Skin of body (tissue), 2 donors: Measurements from ENCODE around the gene ASIC3. TPM values are rescaled to one million over a fixed set of nuclear protein-coding genes. Genes with fewer than 3 reads are reported as not detected.

ENCODE experiments used
- DNase-seq: peaks from one replicate; lab custom pipeline; 2025; lab: John Stamatoyannopoulos, UW
- total RNA-seq: library from RNA; depleted of rRNA; stranded (reverse); fragments of >200 nt; gene quantifications from one replicate; pipeline ENCODE4 v1.2.3, GENCODE V29; 2014

Gene ASIC3
- total RNA-seq, 1 donor from 2014 or later, result 0.39 TPM

DNA sequence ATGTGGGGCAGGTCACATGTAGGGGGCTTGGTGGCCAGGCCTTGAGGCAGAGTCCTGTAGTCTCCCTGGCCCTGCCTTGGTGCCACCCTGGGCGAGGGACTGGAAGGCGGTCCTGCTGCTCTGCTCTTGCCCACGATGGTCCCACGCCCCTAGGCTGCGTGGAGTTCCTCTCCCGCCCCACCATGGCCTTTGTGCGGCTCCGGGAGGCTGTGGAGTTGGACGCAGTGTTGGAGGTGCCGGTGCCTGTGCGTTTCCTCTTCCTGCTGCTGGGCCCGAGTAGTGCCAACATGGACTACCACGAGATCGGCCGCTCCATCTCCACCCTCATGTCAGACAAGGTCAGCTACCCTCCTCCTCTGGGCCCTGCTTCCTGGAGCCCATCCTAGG, 22.2 kb downstream of the ASIC3 start:
- no peak for DNase-seq

DNA sequence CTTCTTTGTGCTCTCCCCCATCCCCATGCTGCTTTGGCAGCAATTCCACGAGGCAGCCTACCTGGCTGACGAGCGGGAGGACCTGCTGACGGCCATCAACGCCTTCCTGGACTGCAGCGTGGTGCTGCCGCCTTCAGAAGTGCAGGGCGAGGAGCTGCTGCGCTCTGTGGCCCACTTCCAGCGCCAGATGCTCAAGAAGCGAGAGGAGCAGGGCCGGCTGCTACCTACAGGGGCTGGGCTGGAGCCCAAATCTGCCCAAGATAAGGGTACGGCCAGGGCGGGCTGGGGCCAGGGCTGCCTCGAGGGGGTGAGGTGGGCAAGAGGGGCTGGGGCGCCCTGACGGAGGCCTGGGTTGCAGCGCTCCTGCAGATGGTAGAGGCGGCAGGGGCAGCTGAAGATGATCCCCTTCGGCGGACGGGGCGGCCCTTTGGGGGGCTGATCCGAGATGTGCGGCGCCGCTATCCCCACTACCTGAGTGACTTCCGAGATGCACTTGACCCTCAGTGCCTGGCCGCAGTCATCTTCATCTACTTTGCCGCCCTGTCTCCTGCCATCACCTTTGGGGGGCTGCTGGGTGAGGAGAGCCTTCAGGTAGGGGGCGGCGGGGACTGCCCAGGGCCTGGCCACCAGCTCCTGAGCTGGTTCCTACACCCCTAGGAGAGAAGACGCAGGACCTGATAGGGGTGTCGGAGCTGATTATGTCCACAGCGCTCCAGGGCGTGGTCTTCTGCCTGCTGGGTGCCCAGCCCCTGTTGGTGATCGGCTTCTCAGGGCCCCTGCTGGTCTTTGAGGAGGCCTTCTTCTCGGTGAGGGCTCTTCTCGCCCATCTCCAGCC, 22.9 kb downstream of the ASIC3 start:
- DNase-seq, result no peak

DNA sequence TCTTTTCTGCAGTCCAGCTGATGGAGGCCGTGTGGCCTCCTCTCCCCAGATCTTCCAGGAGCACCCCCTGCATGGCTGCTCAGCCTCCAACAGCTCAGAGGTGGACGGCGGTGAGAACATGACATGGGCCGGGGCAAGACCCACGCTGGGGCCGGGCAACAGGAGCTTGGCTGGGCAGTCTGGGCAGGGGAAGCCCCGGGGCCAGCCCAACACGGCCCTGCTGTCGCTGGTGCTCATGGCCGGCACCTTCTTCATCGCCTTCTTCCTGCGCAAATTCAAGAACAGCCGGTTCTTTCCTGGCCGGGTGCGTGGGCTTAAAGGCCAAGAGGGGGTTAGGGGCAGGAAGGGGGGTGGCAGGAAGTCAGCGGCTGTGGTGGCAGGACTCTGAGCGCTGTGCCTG, 25.7 kb downstream of the ASIC3 start:
- no peak for DNase-seq

GRCh38 chr7:151074817-151075661, 26.7 kb downstream of the ASIC3 start:
- DNase-seq, result no peak

- no peak for DNase-seq
Measured at GRCh38 chr7:151075662-151075971, 27.3 kb downstream of the ASIC3 start.

GRCh38 chr7:151075978-151076426, 27.7 kb downstream of the ASIC3 start:
- DNase-seq, result no peak

DNA sequence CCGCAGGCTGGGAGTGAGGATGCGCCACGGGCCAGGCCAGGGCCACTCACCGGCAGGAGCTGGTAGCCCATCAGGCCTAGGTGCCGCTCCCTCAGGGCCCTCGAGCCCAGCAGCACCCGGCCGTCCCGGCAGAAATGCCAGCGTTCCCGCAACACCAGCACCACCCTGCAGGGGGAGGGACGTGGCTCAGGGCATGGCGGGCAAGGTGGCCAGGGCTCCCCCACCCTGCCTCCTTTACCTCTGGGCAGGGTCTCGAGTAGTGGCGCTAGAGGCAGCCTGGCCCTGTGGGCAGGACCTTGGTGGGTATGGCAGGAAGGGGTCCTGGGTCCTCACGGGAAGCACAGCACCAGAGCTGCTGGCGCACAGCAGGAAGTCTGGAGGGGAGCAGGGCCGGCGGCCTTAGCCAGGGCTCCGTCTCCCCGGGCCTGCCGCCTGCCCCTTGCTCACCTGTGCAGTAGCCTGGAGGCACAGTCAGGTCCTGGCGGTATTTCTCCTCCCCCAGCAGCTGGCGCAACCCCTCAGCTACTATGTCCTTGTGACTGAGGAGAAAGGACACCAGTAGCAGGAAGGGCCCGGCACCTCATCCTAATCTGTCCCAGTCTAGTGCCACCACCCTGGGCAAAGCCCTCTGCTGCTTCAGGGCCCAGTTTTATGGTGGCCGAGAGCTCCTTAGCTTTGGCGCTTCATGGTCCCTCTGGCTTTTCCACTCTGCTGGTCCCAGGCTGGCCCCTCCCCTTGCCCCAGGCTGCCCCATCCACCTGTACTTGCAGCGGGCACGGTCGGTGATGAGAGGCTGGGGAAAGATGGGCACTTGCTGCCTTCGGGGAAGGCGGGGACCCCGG, 28.8 kb downstream of the ASIC3 start:
- DNase-seq, result no peak

- DNase-seq, result no peak
Measured at GRCh38 chr7:151077705-151078232, 29.4 kb downstream of the ASIC3 start.

DNA sequence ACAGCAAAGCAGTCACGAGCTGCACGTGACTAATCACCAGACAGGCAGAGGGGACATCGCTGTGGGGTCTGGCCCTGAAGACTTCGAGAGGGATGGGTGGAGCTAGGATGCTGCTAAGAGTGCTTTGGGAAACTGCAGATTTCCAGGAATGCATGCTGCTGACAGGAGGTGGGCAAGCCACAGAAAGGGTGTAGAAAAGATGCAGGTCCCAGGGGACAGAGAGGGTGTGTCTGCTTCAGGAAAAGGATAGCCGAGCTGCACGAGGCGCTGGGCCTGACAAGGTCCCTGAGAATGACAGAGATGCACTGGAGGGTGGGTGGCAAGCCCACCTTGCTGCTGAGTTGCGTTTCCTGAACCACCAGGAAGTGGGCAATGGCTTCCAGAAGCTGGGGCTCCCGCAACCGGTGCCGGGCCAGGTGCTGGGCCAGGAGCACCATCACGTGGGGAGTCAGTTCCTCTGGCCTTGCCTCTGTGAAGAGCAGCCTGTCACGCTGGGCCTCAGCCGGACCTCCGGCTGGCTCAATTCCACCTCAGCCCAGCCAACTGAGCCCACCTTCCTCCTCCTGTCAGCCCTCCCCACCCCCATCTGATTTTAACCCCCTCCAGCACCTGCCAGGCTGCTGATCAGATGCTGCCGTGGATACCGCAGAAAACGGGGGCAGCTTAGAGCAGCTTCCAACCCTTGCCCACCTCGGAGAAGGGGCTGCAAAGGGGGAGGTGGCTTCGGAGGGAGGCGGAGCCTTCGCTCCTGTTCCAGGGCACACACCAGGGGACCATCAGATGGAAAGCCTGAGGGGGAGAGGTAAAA, 30.1 kb downstream of the ASIC3 start:
- DNase-seq, result no peak

DNA sequence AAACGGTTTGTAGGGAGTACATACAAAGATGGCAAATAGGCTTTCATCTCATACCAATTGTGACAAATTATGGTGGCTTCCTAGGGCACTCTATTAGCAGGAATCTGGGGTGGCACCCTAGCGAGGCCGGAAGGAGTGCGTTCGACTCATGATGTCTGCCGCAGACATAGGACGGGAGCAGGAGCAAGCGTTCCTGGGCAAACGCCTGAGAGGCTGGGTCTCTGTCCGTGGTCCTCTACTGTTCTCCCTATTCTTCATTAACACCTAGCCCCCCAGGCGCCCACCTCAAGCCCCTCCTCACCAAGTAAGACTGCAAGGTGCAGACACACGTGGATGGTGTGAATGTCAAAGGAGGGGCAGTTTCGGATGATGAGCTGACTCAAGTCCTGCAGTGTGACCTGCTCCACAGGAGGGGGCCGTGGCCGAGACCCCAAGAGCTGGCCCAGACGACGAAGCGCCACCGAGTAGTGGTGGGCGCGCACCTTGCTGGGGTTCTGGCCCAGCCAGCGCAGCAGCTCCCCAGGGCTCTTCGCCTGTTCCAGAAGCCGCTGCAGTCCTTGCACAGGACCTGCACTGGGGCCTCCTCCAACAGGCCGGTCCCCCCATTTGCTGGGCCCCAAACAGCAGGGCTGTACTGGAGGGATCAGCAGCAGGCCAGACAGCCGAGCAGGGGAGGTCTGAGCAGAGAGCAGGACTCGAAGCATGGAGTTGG, 31.0 kb downstream of the ASIC3 start:
- no peak for DNase-seq

- DNase-seq, result peak; percentile 28
Measured at GRCh38 chr7:151080067-151080521, 31.8 kb downstream of the ASIC3 start.

DNA sequence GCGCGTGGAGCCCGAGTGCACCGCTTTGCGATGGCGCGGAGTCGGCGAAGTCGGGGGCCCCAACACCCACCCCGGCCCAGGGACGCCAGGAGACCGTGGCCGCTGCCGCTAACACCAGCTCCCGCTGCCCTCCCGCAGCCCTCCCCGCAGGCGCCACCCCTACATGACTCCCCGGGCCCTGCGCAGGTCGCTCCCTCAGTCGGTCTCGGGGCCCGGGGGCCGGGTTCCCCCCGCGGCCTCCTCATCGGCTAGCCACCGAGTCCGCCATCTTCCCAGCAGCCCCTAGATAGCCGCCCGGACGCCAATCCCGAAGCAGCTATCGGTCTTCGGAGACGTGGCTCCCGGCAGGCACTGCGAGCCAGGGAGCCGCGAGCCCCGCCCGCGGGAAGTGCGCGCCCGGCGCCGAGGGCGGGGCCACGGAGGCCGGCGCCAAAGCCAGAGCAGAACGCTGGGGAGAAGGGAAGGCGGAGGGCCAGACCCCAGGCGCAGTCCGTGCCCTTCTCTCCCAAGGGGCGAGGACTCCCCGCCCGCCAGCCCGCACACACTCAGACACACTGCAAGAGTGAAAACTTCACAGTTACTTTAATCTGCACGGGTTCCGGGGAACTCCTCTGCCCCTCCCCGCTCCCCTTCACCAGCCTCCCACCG, 32.3 kb downstream of the ASIC3 start, which contains the start of gene FASTK:
FASTK (minus strand) TSS at position 288 of the 648 bp plus-strand sequence; CDS start at position 245, 43 bp downstream.
- peak; percentile 89 for DNase-seq

- no peak for DNase-seq
Measured at GRCh38 chr7:151081170-151082101, 33.1 kb downstream of the ASIC3 start.

GRCh38 chr7:151082141-151083070, 34.1 kb downstream of the ASIC3 start:
- no peak for DNase-seq

DNA sequence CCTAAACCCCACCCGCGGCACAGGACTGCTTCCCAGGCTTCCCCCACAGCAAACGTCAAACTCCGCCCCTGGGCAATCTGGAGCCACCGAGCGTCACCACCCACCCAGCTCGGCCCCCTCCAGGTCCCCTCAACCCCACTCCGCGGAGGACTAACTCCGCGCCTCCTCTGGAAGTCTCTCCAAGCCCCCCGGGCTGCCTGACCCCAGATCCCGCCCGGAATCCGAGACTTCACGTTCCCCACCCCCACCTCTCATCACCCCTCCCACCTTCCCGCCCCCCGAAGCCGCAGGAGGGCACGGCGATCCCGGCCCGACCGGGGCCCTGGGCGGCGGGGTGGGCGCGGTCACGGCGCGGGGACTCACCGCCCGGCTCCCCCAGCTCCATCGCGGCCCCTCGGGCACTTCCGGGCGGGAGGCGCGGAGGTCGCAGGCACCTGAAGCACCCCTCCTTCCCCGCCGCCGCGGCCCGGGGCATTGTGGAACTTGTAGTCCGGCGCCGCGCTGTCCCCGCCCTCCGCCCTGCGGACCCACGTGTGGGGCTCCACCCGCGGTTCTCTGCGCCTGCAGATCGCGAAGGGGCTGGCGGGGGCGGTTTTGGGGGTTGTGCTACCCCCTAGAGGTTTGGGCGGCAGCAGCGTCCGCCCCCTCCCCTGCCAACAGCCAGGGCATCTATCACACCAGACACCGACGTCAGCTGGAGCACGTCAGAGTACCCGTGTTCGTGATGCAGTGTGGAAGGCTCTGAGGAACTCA, 34.9 kb downstream of the ASIC3 start, which contains the start of gene TMUB1:
TMUB1 (minus strand) TSS at position 423 of the 753 bp plus-strand sequence. CDS start 930 bp downstream, outside the sequence.
- DNase-seq, result peak; percentile 15

GRCh38 chr7:151083824-151084160, 35.5 kb downstream of the ASIC3 start:
- DNase-seq, result no peak
